GM10266 (cell line): ENCODE measurements around the gene ROPN1L.

ENCODE experiments used
- DNase-seq: peaks from one replicate; pipeline ENCODE4 v3.0.0; 2012; ENCODE audit errors: extremely low spot score
- TF ChIP-seq, protein P1 (sequence below): IDR thresholded peaks from 2 replicates; pipeline ENCODE4 v1.5.1; 2012; ENCODE audit warnings: mild to moderate bottlenecking, low read depth; ENCODE audit not compliant: control insufficient read depth, insufficient read depth; ENCODE audit errors: missing control alignments

Gene ROPN1L

DNA sequence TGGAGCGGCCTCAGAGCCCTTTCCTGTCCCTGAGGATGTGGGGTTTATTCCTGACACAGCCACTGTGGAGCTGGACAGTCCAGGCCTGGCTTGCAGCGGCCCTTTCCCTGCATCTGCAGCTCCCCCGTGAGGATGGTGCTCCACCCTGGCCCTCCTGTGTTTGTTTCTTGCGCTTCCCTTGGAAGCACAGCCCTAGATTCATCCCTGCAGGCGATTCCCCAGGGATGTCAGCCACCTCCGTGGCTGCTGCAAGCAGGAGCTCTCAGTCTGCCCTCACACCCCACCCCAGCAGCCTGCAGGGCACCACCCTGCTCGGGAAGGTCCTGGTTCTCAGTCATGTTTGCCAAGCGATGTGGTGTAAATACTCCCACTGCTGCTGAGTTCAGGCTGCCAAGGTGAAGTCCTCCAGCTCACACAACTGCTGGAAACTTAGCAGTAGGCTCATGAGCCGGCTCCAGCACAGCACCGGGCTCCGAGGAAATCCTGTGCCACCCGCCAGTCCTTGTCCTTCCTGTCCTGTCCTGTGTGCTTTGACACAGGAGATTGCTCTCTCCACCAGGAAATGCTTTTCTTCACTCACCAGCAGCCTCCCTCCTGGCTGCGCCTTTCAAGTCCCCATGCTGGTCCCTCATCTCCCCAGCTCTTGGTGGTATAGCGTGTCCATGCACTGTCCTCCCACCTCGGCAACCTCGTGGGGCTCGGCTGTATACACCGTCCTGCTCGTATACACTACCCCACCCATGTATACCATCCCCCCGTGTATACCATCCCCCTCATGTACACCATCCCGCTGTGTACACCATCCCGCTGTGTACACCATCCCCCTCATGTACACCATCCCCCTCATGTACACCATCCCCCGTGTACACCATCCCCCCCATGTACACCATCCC, 16.2 kb downstream of the ROPN1L start:
- TF ChIP-seq, protein P1, sequence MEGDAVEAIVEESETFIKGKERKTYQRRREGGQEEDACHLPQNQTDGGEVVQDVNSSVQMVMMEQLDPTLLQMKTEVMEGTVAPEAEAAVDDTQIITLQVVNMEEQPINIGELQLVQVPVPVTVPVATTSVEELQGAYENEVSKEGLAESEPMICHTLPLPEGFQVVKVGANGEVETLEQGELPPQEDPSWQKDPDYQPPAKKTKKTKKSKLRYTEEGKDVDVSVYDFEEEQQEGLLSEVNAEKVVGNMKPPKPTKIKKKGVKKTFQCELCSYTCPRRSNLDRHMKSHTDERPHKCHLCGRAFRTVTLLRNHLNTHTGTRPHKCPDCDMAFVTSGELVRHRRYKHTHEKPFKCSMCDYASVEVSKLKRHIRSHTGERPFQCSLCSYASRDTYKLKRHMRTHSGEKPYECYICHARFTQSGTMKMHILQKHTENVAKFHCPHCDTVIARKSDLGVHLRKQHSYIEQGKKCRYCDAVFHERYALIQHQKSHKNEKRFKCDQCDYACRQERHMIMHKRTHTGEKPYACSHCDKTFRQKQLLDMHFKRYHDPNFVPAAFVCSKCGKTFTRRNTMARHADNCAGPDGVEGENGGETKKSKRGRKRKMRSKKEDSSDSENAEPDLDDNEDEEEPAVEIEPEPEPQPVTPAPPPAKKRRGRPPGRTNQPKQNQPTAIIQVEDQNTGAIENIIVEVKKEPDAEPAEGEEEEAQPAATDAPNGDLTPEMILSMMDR = no peak
- no peak for DNase-seq

DNA sequence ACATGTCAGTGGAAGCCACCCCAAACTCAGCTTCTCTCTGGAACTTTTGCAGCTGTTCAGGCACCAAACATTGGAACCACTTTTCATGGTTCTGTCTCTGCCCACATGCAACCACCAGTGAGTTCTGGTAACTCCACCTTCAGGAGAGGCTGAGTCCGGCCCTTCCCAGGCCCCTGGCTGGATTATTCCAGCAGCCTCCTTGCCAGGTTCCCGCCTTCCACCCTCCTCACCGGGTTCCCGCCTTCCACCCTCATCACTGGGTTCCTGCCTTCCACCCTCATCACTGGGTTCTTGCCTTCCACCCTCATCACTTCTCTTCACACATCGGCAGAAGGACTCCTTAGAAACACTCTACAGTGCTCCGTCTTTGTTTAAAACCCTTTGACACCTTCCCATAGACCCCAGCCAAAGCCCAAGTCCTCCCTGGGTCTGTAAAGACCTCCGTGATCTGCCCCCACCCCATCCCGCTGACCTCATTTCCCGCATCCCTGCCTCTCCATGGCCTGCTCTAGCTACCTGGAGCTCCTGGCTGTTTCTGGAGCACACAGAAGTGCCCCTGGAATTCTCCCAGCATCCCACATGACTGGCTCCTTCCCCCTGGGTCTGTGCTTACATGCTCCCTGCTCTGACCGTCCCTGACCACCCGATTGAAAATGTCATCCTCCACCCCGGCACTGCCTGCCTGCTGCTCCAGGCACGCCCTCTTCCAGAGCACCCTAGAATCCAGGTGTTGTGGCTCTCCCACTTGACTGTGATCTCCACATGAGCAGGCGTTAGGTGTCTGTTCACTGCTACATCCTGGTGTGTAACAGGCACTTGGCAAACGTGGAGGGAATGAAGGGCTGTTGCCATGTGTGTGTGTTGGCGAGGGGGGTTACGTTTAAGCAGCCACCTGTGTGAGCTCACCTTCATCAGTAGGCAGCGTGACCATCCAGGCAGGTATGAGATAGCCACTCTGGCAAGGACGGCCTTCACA, 17.7 kb downstream of the ROPN1L start:
- DNase-seq = no peak
- TF ChIP-seq, protein P1 = no peak

DNA sequence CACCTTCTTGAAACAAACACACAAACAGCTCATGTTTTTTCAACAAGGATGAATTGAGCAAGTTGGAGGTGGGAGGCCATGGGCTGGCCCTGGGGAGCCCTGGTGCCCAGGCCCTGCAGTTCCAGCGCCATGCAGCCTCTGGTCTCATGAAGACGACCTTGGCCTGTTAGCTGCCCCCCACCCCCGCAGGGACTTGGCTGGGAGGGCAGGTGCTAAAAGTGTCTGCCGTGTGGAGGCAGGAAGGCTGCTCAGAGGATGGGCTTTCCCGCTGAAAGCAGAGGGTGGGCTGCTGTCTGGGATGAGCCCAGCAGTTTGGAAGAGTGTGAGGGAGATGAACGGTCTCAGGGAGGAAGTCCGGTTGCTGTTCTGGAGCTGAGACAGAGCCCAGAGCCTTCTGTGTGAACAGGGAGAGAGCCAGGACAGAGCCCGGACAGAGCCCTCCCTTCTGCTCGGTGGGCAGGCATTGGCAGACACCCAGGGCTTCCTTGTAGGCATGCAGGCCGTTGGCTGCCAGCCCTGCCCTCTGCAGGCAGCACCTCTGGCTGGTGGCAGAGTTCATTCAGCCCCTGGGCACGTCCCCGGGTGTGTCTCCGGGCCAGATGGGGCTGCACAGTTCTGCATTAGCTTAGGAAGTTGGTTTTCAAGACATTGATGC, 18.7 kb downstream of the ROPN1L start:
- no peak for DNase-seq
- TF ChIP-seq, protein P1 = no peak

DNA sequence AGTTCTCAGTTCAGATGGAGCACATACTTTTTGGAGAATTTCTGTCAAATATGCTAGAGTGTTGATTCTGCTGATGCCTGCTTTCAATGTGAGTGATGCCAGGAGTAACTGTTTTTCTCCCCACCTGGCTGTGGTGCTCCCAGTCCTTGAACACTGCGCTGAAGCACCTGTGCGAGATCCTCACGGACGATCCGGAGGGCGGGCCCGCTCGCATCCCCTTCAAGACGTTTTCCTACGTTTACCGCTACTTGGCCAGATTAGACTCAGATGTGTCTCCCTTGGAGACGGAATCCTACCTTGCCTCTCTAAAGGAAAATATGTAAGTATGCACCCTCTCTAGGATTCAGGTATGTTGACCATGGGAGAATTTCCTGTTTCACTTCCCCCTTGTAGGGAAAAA, 19.4 kb downstream of the ROPN1L start:
- no peak for DNase-seq
- TF ChIP-seq, protein P1 = no peak

DNA sequence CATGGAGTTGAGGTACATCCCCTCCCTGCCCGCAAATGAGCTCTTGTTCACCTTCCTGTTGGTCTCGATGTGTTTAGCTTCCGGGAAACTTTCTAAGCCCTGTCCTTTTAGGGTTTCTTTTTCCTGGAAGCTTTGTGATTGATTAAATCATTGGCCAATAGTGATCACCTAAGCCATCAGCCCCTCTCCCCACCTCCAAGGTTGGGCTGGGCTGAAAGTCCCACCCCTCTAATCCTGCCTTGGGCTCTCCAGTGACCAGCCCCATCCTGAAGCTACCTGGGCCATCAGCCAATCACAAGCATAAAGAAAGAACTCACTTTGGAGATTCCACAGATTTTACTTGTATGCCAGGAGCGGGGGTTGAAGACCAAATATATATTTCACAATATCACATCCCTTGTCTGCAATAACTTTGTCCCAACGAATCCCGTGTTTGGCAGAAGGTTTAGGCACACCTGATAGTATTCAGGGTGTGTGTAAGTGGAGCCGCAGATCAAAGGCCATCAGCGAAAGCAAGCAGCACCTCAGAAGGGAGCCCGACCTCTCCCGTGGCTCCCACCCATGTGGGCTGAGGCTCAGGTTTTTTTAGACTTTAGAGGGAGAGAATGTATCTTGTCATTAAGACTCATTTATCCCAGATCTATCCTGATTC, 20.4 kb downstream of the ROPN1L start:
- TF ChIP-seq, protein P1 = no peak
- DNase-seq = no peak

GRCh38 chr5:10463566-10463965, 21.9 kb downstream of the ROPN1L start:
- TF ChIP-seq, protein P1 = no peak
- DNase-seq = no peak
